ENCODE results near the gene DNAJB9.

DNA sequence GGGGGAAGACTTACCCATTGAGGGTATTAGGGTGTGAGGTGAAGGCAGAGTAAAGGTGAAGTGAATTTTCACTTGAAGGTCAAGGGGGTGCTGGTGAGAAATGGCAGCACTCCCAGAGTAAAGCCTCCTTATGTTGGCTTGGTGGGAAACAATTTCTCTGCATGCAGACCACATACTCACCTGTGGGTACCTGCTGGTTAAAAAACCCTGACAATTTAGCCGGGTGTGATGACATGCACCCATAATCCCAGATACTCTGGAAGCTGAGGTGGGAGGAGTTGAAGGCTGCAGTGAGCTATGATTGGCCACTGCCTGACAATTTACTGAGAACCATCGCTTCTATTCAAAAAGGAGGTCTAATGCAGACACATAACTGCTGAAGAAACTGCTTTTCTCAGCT is 5.5 kb downstream of the DNAJB9 start:
- TF ChIP-seq CTCF (IDR thresholded peaks at IDR 0.05; ENCODE audit: insufficient read depth, low read length, poor library complexity, severe bottlenecking) (no peak), EZH2phosphoT487 (conservative IDR thresholded peaks at IDR 0.05; ENCODE audit: low read length) (no peak)

Measured in SU-DHL-6 (cell line).